GM12864 (cell line): ENCODE results near the gene BMERB1.

ENCODE experiments used
- DNase-seq: peaks from one replicate; pipeline ENCODE4 v3.0.0-alpha.2; 2011; ENCODE audit warnings: low read depth
- H3K4me3 ChIP-seq: 2 replicates; pipeline ENCODE4 v1.5.1; 2011; ENCODE audit warnings: mild to moderate bottlenecking, low read depth, low read length, control low read depth
- CTCF ChIP-seq: IDR thresholded peaks from 2 replicates; pipeline ENCODE4 v1.5.1; 2011; ENCODE audit warnings: low read depth, mild to moderate bottlenecking, moderate library complexity, low read length, control low read depth, inconsistent platforms; ENCODE audit errors: missing control alignments

The BMERB1 gene

GRCh38 chr16:15507959-15508627 is 73.7 kb downstream of the BMERB1 start:
- TF ChIP-seq CTCF = no peak
- no peak overlapping the region for H3K4me3 ChIP-seq
- no peak for DNase-seq

DNA sequence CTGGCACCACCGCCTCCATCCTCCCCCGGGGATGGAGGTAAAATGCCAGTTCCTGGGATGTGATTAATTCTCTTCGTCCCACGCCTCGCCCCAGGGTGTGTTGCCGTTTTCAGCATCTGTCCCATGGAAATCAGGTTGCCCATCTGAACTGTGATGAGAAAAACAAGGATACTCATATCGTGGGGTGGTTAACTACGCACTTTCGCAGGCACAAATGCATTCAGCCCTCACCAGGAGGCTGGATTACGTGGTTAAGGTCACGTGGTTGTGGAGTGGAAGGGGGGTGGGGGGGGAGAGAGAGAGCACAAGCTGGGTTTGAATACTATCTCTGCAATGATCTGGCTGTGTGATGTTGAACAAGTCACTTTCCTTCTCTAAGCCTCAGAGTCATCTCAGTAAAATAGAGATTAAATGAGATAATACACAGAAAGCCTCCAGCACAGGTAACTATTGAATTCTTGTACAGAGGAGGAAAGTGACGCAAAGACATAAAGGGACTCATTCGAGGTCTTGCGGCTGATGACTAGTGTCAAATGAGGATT is 74.7 kb downstream of the BMERB1 start:
- no peak for DNase-seq
- no peak for TF ChIP-seq CTCF
- no peak overlapping the region for H3K4me3 ChIP-seq

DNA sequence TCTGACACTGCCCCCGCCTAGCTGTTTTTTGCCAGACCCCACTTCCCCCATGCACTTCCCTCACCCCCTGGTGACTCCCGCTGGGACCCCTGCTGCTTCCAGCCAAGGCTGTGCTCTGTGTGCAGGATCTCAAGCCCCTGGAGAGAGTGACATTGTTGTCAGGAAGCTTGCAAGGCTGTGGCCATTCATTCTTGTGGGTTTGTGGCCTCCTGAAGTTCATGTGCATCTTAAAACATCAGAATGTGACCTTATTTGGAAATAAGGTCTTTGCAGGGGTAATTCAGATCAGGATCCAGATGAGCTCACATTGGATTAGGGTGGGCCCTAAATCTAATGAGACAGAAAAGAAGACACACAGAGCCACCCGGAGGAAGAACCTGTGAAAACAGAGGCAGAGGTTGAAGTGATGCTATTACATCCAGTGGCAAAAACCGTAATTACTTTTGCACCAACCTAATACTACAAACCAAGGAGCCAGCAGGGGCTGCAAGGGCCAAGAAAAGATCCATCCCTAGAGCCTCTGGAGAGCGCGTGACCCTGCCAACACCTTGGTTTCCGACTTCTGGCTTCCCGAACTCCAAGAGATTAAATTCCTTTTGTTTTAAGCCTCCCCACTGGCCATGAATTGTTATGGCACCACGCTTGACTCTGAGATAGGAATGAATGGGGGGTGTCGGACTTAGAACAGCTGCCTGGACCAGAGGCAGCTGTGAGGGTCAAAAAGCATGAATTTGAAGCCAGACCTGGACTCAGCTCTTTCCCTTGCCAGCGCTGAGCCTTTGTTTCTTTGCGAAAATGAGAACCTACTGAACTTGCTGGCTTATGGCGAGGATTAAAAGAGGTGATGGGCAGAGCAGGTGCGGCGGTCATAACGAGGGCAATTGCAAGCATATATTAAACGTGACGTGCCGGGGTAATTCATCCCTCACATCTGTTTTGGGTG is 75.5 kb downstream of the BMERB1 start:
- no peak for DNase-seq
- H3K4me3 ChIP-seq = no peak overlapping the region
- TF ChIP-seq CTCF = no peak

DNA sequence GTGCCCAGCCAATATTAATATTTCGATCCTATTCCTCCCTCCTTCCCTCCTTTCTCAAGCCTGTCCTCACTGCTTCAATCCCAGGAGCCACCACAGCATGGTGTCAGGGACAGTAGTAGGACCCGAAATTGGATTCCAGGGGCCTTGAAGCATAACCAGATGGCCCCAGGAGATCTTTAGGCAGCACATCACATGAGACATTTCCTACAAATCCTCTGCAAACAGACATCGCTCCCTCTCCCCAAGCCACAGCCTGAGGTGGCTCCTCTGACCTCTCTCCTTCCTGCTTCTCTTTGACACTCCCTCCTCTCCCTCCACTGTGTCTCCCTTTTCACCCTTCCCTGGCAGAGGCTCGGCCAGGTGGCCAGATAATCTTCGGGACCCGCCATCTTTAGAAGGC is 76.6 kb downstream of the BMERB1 start:
- DNase-seq = no peak
- H3K4me3 ChIP-seq = no peak overlapping the region
- no peak for TF ChIP-seq CTCF

GRCh38 chr16:15511759-15512487 is 77.5 kb downstream of the BMERB1 start:
- no peak for TF ChIP-seq CTCF
- DNase-seq = no peak
- H3K4me3 ChIP-seq = no peak overlapping the region

DNA sequence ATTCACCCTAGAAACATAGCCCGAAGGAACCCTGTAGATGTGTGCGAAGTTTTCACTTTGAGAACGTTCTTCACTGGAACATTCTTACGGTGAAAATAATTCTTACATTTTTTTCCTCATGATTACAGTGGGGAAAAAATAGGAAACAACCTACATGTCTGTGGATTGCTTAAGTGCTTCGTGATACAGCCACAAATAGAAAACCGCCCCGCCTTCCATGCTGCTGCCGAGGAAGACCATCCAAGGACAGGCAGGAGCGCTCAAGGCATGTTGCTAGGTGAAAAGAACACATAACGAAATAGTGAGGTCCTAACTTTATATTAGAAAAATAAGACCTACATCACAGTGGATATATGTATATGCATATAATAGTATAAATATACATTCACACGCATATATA is 78.8 kb downstream of the BMERB1 start:
- DNase-seq = no peak
- TF ChIP-seq CTCF = no peak
- no peak overlapping the region for H3K4me3 ChIP-seq
